Stimulated activated CD4-positive, alpha-beta T cell treated with anti-CD3 and anti-CD28 coated beads, Interleukin-1b, Interleukin-23, amount 100 ng/mL, for 4 hours (primary cell): ENCODE measurements around the gene GPR85.
"Not testable (repeated sequence)": the region's sequence is repeated elsewhere in the genome, so short reads cannot be mapped to it uniquely, and the experiment has no call there.

ENCODE experiments used
- DNase-seq, 2 donors: peaks; one replicate each; pipeline ENCODE4 v3.0.0-alpha.2; 2020; ENCODE audit warnings: low read depth in 2 of 2

GPR85 gene

DNA sequence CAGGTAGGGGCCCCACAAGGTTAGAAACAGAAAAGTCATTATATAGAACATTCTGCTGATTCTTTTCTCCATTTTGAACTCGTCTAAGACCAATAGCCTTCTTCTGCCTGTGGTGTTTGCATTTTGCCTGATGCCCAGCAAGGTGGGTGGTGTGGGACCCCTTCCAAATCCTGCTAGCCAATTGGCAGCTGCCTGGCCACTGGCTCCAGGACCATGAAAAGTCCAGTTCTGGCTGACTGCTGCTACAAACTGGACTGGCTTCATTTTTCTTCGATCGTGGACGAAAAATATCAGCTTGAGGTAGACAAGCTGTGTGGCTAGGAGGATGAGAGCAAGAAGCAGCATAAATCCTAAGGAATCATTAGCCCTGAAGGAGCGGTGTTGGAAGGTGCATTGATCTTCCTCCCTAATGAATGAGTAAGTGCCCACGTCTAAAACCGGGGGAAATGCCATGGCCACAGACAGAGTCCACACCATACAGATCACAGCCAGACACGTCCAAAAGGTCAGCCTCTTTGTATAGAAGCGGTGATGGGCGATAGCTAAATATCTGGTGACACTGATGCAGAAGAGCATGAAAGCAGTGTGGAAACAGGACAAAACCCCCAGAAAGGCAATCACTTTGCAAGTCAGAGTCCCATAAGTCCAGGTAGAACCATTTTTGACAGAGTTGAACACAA is 2.7 kb downstream of the GPR85 start:
- no peak for DNase-seq

DNA sequence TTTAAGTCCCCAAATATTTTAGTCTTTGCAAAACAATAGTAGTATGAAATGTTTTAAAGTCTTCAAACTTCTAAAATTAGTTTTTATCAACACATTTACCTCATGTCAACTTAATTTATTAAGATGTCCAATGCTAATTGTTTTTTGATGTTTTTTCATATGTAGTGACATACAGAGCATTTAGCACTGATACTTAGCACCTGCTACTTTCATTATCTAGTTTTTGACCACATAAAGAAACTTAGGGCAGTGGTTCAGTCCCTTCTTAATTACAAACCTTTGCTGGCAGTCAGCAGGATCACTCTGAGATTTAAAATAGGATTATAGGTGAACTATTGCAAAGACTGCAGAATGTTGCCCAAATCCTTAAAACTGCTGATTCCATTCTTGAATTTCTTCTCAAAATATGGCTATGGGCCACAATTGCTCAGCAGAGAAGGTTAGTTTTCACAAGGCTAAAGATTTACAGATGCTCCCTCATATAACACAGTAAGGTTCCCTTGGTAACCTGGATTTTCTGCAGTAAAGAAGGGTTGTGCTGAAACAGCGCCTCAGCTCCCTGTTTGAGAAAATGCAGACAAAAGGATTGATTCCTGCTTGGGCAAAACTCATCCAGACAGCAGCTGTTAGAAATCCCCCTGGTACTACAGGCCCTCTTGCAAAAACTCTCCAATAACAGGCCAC is 3.4 kb downstream of the GPR85 start:
- no peak for DNase-seq

- DNase-seq: no peak
Observed at GRCh38 chr7:113078331-113078730, 8.3 kb downstream of the GPR85 start.

DNA sequence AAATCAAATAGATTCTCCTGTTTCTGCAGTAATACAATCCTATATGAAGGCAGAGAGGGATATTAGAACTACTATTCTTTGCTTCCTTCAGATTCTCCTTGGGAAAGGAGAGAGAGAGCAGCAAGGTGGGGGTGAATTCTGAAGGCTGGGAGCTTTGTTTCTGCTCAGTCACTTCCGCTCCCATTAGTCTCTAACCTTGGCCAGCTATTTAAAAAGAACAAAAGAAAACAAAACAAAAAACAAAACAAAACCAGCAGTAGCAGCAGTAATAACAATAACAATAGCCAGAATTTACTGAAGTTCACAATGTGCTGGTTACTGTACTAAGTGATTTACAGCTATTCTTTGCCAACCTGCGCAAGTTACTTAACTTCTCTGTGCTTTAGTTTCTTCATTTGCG is 9.9 kb downstream of the GPR85 start:
- no peak for DNase-seq

- no peak for DNase-seq
Observed at GRCh38 chr7:113071465-113071864, 15.2 kb downstream of the GPR85 start.

DNA sequence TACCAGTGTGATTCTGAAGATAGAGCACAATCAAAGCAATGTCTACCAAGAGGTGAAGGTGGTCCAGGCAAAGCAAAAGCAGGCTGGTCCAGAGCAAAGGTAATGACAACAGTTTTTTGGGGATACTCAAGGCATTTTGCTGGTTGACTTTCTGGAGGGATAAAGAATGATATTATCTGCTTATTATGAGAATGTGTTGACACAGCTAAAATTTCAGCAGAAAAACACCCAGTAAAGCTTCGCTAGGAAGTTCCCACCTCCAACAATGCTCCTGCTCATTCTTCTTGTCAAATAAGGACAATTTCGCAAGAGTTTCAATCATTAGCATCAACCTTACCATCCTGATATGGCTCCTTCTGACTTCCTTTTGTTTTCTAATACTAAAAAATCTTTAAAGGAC is 24.1 kb downstream of the GPR85 start:
- DNase-seq: no peak

DNA sequence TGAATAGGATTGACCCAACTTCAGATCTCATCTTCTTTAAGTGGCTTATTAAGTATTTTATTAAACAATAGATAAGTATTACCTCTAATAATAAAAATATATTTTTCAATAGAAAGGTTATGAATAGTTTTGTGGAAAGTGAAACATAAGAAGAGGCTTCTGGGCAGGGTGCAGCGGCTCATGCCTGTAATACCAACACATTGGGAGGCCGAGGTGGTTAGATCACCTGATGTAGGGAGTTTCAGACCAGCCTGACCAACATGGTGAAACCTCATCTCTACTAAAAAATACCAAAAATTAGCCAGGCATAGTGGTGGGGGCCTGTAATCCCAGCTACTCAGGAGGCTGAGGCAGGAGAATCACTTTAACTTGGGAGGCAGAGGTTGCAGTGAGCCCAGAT is 26.5 kb downstream of the GPR85 start:
- no peak for DNase-seq

DNA sequence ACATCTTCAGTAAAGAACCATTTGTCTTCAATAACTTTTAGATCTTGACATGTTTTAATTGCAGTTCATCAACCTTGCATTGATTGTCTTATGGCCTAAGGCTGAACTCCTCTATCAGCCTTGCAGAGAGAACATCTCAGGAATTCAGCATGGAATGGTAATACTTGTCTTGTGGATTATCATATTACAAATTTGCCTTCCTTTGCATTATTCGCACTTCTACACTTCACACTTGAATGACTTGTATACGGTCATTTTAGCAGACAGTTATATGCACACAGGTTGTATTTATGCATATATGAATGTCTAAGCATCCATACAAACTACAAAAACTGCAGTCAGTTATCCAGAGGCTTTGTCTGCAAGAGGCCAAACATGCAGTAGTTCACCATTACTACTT is 31.7 kb downstream of the GPR85 start:
- DNase-seq: no peak

GRCh38 chr7:113054272-113054671 is 32.4 kb downstream of the GPR85 start:
- not testable (repeated sequence) for DNase-seq

- not testable (repeated sequence) for DNase-seq
Observed at GRCh38 chr7:113049221-113049620, 37.4 kb downstream of the GPR85 start.

DNA sequence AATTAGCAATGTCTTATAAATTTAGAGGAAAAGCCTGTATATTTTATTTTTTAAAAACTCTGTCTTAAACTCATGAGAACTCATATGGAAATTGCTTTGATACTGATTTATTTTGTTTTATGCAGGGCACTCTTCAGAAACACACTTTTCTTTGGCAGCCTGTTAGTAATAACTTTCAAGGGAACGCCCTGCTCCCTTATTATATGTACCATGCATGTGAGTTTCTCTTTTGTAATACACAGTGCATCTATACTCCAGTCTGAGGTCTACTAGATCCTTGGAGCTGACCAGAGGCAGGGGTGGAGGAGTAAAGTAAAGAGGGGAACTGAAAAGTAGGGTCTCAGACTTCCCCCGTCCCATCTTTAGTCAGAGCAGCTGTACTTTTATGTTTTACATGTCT is 40.2 kb downstream of the GPR85 start:
- no peak for DNase-seq

DNA sequence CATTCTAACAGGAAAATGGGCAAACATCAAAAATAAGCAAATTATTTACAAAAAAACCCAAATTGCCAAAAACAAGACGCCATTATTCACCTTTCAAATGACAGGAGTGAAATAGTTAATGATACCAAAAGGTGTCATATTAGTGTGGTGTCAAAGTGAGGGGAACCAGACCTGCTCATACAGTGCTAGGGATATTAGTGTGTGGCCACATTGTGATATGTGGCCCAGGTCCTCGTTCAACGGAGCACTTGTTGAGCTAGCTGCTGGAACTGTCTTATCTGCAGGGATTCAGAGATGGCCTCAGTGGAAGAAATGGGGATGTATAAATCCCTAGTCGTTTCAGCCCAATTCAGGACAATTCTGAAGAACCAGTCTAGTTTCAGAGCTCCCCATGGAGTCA is 41.2 kb downstream of the GPR85 start:
- no peak for DNase-seq

DNA sequence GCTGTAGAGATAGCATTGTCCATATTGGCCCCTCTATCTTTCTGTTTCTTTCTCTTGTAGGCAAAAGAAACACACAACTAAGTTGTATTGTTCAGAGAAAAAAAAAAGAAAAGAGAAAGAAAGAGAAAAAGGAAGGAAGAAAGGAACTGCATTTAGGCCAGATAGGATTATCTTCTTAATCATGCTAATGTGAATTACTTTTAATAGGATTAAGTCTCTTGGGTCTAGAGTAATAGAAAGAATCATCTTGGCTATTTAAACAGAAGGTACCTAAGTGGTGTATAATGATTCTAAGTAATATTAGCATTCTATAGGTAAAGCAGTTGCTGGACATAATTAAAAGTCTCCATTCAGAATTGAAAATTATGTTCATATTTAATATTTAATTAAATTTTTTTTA is 42.2 kb downstream of the GPR85 start:
- DNase-seq: no peak

GRCh38 chr7:113040849-113041248 is 45.8 kb downstream of the GPR85 start:
- DNase-seq: no peak

- DNase-seq: no peak
Observed at GRCh38 chr7:113033959-113034358, 52.7 kb downstream of the GPR85 start.
